RCC 7860 (cell line): ENCODE data around the gene PEX6.

ENCODE experiments used
- DNase-seq: peaks from one replicate; pipeline ENCODE4 v3.0.0-alpha.2; 2015; ENCODE audit warnings: low spot score
- FAIRE-seq: peaks from 2 replicates; lab custom pipeline; 2012; peaks lifted over from hg19 to GRCh38; lab: Jason Lieb, UNC

PEX6 gene

DNA sequence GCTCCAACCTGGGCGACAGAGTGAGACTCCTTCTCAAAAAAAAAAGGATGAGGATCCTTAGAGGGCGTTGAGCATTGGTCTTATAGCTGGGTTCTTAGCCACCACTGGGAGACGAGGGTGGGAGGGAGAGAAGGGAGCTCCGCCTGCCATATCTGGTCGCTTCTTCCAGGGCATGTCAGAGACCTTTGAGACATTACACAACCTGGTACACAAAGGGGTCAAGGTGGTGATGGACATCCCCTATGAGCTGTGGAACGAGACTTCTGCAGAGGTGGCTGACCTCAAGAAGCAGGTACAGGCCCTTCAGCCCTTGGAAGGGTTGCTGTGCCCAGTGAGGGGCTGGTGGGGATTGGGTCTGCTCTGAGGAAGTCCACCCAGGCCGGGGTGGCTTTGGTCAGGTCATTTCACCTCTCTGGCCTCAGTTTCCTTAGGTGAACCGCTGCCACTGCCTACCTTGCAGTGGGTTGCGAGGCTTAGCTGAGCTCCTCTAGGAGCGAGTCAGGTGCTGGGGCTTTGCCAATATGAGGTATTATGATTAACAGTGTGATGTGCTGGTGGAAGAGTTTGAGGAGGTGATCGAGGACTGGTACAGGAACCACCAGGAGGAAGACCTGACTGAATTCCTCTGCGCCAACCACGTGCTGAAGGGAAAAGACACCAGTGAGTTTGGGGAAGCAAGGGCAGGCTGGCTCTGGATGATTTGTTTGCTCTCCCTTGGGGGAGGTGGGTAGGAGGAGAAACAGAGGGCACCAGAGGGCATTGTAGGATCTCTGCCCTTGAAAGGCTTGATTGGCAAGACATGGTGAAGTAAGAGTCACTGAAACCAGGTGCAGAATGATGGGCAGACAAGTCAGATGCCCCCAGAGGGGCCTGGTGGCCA, 41.2 kb downstream of the PEX6 start:
- no peak for FAIRE-seq

DNA sequence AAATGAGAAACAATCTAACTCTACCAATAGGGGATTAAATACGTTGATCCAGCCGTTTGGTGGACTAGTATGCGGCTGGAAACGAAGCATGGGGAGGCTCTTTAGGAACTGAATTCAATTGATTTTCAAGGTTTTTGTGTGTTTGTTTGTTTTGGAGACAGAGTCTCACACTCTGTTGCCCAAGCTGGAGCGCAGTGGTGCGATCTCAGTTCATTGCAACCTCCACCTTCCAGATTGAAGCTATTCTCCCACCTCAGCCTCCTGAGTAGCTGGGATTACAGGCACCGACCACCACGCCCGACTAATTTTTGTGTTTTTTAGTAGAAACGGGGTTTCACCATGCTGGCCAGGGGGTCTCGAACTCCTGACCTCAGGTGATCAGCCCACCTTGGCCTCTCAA, 42.6 kb downstream of the PEX6 start:
- DNase-seq (no peak), FAIRE-seq (no peak)

More for the DNA sequence above, 41.2 kb downstream of the PEX6 start:
- DNase-seq = no peak

DNA sequence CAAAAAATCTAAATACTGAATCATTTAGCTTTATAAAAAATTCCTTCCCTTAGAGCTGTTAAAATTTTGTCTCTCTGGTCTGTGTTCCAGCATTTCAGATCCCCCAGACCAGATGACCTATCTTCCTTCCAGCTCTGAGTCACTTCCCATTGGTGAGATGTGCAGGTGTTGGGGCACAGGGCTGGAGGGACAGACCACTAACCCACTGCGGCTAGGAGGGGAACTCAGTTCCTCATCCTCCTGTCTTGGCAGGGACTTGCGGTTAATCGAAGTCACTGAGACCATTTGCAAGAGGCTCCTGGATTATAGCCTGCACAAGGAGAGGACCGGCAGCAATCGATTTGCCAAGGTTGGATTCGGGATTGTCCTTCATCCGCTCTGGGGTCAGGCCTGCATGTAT, 43.7 kb downstream of the PEX6 start:
- DNase-seq (no peak), FAIRE-seq (no peak)

DNA sequence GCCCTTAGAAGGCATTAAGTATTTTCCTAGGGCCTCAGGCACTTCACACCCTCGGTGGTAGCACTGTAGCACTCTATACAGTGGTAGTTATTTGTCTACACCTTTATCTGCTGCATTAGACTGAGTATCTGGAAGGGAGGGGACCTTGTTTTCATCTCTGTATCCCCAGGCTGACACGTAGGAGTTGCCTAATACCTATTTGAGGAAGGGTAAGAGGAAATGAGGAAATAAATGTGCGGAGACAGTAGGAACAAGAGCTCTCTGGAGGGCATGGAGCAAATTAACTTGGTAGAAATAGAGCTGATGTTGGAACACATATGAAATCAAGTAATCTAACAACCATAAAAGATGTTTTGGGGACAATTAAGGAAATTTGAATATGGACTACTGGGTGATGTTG, 45.8 kb downstream of the PEX6 start:
- DNase-seq = no peak
- no peak for FAIRE-seq

DNA sequence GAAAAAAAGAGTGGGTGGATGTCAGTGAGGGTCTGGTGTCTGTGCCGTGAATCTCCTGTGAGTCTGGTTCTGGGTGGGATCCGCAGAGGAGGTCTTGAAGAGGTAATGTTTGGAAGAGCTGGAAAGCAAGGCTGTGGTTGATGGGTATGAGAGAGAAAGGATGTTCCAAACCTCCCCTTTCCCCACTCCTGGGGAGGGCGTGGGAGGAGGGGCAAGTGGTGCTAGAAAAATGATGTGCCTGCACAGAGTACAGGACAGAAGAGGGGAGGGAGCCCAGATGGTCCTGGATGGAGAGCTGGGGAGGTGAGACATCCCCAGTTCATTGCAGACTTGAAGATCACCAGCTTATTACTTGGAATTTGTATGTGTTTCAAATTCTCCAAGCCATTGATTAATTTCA, 46.6 kb downstream of the PEX6 start:
- no peak for DNase-seq
- FAIRE-seq = no peak

DNA sequence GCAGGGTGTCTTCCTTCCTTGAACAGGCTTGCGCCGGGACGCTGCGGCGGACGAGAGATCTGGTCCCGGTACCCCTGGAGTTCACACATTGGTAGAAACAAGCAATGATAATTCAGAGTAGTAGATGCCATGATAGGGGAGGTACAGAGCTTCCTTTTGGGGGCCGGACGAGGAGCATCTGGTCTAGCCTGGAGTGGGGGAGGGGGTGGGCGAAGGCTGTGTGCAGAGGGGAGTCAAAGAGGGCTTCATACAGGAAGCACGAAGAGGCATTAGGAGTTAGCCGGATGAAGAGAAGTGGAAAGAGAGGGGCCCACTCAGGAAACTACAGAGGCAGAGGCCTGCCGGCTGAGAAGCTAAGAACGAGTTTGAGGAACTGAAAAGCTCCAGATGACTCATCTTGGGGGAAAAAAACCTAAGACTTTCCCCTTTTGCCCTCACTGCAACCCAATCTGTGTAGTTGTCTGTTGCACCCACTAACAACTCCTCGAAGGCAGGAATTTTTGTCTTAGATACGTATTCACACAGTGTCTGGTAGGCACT, 49.1 kb downstream of the PEX6 start:
- FAIRE-seq (no peak), DNase-seq (peak; percentile 28)

DNA sequence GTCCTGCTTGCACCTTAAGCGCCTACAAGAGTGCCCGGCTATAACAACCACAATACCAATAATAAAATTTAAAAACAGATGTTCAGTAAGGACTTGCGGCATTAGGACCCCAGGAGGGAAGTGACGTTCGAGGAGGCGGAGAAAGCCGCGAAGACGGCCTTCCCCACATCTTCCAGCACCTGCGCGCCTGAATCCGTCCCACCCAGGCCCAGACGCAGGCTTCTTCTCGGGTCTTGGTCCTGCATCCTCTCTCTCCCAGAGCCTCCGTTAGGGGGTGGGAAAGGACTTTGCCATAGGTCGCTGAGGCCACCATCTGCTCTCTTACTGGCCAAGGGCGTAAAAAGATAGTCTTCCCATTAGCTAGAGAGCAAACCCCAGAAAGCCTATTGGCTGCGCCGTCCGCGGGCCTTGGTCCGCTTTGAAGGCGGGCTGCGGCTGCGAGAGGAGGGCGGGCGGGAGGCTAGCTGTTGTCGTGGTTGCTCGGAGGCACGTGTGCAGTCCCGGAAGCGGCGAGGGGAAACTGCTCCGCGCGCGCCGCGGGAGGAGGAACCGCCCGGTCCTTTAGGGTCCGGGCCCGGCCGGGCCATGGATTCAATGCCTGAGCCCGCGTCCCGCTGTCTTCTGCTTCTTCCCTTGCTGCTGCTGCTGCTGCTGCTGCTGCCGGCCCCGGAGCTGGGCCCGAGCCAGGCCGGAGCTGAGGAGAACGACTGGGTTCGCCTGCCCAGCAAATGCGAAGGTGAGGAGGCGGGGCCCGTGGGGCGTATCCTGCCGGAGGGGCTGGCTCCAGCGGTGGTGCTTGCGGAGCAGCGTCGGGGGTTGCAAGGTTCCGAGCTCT, 49.8 kb downstream of the PEX6 start, which contains the start of gene CNPY3:
CNPY3 (plus strand) TSS at position 495 of the 835 bp plus-strand sequence; CDS start at position 586, 91 bp downstream.
- FAIRE-seq (peak; percentile 75), DNase-seq (peak; percentile 93)

DNA sequence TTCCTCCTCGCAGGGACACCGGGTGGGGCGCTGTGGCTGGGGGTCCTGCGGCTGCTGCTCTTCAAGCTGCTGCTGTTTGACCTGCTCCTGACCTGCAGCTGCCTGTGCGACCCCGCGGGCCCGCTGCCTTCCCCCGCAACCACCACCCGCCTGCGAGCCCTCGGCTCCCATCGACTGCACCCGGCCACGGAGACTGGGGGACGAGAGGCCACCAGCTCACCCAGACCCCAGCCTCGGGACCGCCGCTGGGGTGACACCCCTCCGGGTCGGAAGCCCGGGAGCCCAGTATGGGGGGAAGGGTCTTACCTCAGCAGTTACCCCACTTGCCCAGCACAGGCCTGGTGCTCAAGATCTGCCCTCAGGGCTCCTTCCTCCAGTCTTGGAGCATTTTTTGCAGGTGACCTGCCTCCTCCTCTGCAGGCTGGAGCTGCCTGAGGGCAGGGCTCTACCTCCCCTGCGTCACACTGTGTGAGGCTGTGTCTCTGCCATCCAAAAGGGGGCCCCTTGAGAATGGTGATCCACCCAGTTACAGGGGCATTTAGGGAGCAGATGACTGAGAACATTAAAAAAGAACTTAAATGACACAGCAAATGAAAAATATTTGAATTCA, 53.6 kb downstream of the PEX6 start:
- DNase-seq = no peak
- no peak for FAIRE-seq

DNA sequence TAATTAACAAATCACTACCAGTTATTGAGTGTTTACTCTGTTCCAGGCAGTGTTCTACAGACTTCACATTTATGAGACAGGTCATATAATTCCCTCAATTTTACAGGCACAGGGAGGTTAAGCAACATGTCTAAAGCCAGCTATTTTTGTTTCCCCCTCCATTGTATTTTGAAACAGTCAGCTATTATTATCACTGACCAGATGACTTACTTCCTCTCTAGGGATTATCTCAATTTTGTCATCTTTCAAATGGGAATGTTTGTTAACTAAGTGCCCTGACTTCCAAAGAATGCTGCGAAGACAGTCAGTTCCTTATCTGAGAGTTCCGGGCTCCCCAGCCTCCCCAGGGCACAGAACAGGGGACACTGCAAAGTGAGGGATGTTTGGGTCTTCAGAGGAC, 55.3 kb downstream of the PEX6 start:
- no peak for FAIRE-seq

DNA sequence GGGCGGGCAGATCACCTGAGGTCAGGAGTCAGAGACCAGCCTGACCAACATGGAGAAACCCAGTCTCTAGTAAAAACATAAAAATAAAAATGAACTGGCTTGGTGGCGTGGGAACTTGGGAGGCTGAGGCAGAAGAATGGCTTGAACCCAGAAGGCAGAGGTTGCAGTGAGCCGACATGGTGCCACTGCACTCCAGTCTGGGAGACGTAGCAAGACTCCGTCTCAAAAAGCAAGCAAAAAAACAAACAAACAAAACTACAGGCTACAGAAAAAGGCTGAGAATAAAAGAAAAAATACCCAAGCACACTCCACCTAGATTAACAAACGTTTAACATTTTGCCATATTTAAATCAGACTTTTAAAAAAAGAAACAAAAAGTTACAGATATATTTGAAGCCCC, 57.2 kb downstream of the PEX6 start:
- FAIRE-seq (no peak), DNase-seq (no peak)

More for the DNA sequence above, 55.3 kb downstream of the PEX6 start:
- no peak for DNase-seq

DNA sequence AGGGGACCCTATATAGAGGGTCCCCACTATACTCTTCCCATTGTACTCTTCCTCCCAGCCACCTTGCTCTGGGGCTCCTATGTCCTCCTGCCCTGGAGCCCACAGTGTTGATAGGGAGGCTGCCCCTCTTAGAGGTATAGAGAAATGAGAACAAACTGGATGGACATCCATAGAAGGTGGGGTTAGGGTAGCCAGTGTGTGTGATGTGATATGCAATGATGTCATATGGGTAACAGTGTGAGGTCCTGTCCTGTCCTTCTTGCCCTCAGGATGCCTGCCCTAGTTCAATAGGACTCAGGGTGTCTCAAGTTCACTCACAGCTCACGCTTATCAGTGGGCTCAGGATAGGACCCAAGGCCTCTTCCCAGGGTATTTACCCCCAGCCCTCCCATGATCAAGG, 62.7 kb downstream of the PEX6 start:
- no peak for DNase-seq
- FAIRE-seq = no peak

DNA sequence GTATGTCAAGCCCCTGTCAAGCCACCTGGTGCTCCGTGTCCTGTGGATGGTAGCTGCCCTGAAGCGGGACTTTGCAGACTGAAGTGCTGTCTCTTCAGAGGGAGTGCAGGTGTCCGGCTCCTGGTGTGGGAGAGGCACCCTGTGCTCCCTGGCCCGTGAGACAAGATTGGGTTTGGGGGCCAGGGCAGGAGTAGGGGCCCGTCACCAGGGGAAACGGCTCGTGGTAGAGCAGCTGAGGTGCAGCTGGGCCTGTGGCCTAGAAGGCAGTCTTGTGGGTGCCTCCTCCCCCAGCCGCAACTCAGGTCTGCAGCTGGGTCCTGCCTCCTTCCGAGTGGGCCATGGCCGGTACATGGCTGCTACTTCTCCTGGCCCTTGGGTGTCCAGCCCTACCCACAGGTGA, 63.2 kb downstream of the PEX6 start, which contains the start of gene PTCRA:
PTCRA (plus strand) TSS at position 322 of the 400 bp plus-strand sequence; CDS start at position 339, 17 bp downstream.
- DNase-seq (no peak), FAIRE-seq (no peak)

DNA sequence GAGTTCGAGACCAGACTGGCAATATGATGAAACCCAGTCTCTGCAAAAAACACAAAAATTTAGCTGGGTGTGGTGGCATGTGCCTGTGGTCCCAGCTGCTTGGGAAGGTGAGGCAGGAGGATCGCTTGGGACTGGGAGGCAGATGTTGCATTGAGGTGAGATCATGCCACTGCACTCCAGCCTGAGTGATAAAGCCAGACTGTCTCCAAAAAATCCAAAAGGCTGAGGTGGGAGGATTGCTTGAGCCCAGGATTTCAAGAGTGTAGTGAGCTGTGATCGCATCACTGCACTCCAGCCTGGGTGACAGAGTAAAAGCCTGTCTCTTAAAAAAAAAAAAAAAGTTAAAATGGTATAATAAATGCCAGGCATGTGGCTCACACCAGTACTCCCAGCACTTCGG, 64.4 kb downstream of the PEX6 start:
- DNase-seq (no peak), FAIRE-seq (no peak)
